ENCODE data around the gene OSER1.
A peak's percentile ranks its signal among the peaks of the same experiment; 100 is the strongest.
"Not testable (repeated sequence)": the region's sequence is repeated elsewhere in the genome, so short reads cannot be mapped to it uniquely, and the experiment has no call there.

Gene OSER1

GRCh38 chr20:44199877-44200276 lies 10.7 kb downstream of the OSER1 start:
- no peak for DNase-seq

- no peak for DNase-seq
Measured at GRCh38 chr20:44198872-44199271, 11.7 kb downstream of the OSER1 start.

DNA sequence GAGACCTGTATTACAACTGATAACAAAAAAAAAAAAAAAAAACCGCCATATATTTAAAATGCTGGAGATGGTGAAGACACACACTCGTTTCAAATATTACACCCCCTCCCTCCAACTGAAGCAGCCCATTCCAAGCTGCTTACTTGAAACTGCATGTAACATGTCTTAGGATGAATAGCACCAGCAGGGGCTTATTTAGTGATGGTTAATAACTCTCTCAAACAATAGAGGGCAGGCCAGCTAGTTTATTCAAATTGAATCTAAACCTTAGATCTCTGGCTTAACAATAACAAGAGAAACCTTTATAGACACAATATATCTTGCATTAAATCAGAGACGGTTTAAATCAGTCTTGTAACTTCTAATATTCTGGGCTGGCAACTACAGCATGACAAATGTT lies 14.3 kb downstream of the OSER1 start:
- no peak for DNase-seq

GRCh38 chr20:44195605-44196004 lies 15.0 kb downstream of the OSER1 start:
- no peak for DNase-seq

DNA sequence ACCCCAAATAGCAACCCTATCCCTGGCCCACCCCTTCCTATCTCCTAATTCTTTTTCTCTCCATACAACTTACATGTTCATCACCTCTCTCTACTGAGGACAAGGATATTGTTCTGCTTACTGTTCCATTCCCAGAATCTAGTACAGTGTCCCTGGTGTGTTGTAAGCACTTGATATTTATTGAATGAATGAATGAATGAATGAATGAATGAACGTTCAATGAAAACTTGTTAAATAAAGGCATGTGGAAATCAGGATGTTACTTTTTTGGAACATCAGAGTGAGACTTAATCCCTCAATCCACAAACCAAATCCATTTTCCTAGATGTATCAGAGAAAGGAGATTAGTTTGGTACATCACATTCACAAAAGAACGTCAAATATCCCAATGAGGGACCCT lies 16.8 kb downstream of the OSER1 start:
- no peak for DNase-seq

DNA sequence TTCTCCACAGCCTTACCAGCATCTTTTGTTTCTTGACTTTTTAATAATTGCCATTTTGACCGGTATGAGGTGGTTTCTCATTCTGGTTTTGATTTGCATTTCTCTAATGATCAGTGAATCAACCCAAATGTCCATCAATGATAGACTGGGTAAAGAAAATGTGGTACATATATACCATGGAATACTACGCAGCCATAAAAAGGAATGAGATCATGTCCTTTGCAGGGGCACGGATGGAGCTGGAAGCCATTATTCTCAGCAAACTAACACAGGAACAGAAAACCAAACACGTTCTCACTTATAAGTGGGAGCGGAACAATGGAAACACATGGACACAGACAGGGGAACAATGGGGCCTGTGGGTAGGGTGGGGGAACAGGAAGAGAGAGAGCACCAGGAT lies 18.9 kb downstream of the OSER1 start:
- DNase-seq, result not testable (repeated sequence)

DNA sequence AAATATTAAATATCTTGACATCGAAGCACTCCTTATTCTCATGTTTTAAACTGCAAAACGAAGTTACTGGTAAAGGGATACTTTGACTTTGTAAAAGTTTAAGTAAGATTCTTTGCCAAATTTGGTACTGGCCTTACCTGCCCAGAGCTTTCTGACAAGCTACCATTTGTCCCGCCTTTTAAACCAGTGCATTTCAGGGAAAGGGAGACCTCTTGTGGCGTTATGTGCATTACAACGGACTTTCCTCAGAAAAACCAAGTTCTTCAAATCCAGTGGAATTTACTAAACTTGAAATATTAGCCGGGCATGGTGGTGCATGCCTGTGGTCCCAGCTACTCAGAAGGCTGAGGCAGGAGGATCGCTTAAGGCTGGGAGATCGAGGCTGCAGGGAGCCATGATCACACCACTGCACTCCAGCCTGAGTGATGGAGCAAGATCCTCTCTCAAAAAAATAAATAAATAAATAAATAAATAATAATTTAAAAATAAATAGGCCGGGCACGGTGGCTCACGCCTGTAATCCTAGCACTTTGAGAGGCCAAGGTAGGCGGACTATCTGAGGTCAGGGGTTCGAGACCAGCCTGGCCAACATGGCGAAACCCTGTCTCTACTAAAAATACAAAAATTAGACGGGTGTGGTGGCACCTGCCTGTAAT lies 20.2 kb downstream of the OSER1 start:
- DNase-seq, result peak; percentile 32

- no peak for DNase-seq
Measured at GRCh38 chr20:44188752-44189151, 21.8 kb downstream of the OSER1 start.

DNA sequence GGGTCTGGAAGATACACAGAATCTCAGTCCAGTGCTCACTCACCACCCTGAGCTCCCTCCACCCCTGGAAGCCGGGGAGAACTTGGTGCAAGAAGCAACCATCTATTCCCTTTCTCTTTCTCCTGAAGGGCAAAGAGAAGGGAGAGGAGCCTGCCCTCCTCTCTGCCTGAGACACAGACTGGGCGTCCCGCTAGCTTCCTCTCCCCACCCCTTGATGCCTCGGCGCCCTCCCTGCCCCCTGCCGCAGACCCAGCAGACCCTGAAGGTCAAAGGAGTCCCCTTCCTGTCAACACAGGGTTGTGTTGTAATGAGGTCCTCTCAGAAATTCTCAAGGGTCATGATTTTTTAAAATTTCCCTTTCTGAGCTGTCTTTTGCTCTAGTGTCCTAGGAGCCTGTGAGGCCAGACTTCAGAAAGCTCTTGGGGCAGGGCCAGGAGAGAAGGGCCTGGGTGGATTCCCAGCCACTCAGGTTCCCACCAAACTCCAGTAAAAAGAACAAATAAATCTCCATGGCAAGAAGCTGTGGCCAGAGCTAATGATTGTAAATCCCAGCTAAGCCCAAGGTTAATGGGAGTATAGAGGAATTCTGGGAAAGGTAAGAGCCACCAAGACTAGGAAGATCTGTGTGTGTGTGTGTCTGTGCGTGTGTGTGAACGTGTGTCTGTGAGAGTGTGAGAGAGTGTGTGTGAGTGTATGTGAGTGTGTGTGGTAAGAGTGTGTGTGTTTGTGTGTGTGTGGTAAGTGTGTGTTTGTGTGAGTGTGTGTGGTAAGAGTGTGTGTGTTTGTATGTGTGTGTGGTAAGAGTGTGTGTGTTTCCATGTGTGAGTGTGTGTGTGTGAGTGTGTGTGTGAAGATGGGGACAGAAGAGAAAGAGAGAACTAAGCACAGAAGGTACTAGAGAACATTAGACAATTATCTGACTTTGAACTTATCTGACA lies 22.5 kb downstream of the OSER1 start:
- DNase-seq, result no peak

- no peak for DNase-seq
Measured at GRCh38 chr20:44187054-44187771, 23.4 kb downstream of the OSER1 start, which contains the start of gene JPH2. Gene JPH2, minus strand, starts transcription at chr20:44187188. Its CDS starts 483 bp downstream, at chr20:44186705.

- DNase-seq, result no peak
Measured at GRCh38 chr20:44186674-44187053, 23.9 kb downstream of the OSER1 start.

DNA sequence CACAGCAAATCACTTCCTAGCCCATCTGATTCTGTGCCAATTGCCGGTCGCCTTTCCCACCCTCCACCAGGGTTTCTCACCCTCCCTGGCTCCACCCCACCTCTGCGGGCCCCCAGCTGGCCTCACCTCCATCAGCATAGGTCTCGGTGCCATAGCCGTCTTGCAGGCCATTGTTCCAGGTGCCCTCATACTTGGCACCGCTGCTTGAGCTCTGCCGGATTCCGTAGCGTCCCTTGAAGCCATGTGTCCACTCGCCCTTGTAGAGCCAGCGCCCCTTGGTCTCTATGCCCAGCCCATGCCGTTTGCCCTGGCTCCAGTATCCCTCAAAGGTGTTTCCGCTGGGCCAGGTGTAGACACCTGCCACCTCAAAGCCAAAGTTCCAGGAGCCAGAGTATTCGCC lies 24.4 kb downstream of the OSER1 start:
- no peak for DNase-seq

DNA sequence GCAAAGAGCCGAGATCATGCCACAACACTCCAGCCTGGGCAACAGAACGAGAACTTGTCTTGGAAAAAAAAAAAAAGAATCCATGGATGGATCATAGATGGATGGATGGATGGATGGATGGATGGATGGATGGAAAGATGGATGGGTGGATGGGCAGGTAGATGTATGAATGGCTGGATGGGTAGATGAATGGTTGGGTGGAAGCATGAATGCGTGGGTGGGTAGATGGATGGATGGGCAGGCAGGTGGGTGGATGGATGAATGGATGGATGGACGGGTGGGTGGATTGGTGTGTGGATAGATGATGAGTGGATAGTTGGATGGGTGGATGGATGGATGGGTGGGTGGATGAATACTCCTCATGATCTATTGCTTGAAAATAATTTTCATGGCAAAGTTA lies 25.0 kb downstream of the OSER1 start:
- no peak for DNase-seq

DNA sequence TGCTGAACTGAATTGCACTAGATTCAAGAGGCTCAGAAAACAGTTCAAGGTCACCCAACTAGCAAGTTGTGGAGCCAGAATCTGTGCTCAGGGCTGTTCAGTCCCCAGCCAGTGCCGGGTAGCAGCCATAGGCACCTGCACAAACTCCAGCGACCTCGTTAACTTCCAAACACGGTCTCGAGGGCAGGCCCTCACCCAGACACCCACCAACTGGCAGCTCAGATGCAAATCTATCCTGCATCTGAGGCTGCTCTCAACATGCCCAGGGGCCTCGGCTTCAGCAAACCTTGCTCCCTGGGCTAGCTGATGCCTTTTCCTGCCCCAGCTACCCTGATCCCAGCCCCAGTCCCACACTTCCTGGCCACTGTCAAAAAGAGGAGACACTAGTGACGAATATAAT lies 27.3 kb downstream of the OSER1 start:
- no peak for DNase-seq

DNA sequence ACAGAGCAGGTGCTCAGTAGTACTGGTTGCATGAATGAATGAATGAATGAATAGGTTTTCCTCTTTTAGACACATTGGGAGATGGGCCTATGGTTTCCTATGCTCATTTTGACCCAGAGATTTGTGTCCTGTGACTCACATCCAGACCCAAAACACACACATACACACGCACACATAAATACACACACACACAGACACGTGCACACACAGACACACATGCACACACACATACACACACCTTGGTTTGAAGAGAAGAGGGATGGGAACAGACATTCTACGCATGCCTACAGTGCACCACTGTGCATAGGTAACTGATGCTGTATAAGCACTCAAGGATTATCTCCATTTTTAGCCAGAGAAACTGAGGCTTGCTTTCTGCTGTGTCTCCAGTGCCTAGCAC lies 27.7 kb downstream of the OSER1 start:
- no peak for DNase-seq

DNA sequence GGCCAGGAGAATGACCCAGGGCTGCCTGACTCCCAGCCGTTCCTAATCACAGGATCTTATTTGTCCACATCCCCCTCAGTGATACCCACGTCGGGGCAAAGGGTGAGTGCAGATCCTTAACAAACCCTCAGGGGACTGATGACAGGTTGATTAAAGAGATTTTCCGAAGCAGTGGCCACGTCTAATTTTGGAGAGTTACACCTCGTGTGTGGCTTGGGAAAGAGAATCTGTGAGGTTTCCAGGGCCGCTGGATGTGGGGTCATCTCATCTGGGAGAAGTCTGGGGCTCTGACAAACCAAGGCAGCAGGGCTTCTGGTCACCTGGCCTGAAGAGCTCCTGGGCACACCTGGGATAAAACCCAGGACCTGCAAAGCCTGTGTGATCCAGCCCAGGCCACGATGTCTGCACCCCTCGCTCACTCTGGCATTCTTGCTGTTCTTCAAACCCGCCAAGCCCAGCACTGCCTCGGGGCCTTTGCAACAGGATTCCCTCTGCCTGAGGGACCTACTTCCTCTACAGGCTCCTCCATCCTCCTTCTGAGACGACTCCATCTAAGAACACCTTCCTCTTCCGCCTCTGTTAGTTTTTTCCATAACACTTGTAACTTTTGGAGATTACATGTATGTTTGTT lies 28.3 kb downstream of the OSER1 start:
- DNase-seq, result no peak

- DNase-seq, result peak; percentile 19
Measured at GRCh38 chr20:44181611-44182010, 29.0 kb downstream of the OSER1 start.

- no peak for DNase-seq
Measured at GRCh38 chr20:44180814-44181213, 29.8 kb downstream of the OSER1 start.

DNA sequence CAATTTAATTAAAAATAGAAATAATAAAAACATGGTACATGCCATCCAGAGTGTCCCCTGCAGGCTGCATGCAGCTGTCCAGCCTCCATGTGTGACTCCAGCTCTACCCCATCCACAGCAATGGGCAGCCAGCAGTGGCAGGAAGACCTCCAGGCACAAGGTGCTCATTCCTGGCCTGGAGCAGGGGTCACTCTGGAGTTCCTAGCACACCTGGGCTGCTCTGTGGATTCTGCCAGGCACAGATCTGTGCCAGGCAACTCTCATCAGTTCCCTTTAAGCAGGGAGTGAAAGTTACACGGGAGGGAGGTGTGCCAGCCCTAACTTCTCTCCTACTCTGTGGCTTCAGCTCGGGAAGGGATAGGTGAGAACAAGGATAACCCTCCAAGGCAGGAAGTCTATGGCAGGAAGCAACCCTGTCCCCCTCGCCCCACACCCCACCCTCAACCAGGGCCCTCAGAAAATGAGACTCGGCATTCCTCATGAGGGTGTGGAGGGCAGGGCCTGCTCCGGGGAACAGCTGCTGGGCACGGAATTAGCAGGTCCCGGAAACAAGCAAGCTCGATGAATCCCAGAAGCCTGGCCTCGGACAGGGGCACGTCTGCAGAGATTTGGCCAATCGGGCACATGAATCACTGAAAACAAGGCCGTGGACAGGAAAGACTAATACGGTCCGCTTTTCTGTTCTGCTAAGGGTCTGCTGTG lies 33.6 kb downstream of the OSER1 start:
- DNase-seq, result no peak

DNA sequence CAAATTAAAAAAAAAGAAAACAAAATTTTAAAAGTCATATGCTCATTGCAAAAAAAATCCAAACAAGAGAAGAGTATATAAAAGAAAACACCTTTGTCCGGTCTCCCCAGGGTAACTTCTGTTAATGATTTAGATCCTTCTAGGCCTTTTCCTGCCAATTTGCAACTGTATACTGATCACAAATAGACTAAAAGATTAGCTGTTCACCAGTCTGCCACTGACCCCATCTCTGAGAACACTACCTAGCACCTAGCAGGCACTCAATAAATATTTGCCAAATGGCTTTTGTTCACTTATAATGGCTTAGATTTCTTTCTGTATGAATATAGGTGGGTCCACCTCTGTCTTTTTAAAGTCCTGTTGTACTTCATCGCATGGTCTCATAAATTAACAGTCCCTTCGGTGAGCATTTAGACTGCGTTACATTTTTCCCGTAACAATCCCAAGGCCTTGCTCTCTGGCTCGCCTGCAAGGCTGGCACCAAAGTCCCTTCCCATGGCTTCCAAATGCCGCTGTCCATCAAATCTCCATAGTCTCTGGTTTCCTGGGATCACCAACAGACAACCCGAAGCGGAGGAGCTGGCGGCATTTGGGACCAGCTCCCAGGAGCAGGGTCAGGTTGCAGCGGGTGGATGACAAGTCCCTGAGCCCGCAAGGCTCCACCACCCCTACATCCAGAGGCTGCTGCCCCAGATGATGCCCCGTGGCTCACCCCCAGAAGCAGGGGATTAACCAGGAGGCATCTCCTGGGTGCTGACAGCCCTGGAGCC lies 35.4 kb downstream of the OSER1 start:
- DNase-seq, result no peak

- DNase-seq, result no peak
Measured at GRCh38 chr20:44173846-44174245, 36.7 kb downstream of the OSER1 start.

DNA sequence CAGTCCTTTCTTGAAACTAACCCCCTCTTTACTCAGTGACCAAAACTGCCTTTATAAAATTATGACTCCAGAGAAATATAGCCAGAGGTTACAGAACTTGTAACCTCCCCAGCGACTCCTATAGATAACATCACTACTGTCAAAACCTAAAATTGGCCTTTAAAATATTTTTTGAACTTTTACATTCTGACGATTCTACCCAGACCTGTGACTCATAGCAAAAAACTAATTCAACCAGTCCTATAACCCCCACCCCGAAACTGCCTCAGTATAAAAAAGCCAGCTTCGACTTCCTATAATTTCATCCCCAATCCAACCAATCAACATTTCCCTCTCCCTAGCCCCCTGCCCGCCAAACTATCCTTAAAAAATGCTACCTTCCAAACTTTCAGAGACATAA lies 37.5 kb downstream of the OSER1 start:
- DNase-seq, result no peak
